ENCODE results near the gene EPDR1. TPM values are rescaled to one million over a fixed set of nuclear protein-coding genes. Genes with fewer than 3 reads are reported as not detected.

The EPDR1 gene
- total RNA-seq, 2 donors from 2014 or later = 5.6 to 8.5 TPM

DNA sequence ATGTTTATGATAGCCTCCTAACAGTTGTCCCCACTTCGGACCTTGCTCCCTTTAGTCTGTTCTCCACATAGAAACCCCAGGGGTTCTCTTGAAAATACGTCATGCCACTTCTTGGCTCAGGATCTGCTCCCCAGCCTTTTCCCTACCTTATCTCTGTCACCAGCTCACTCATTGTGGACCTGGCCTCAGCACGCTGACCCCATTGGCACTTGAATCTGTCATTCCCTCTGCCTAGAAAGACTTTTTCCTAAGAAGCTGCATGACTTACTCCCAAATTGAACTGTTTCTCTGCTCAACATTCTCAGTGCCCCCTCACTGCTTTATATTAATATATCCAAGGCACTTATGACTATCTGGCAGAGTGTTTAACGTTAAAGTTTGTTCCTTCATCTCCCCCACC lies 8.4 kb downstream of the EPDR1 start:
- Histone ChIP-seq H3K27me3 (no peaks in the 10 kb centered on the region), H3K9ac (ENCODE audit: low read depth in 2 of 2, low read length in 2 of 2) (no peak overlapping the region), H3K27ac (no peak overlapping the region), H3K9me3 (no peaks in the 10 kb centered on the region), H3K4me3 (no peak overlapping the region), H3K36me3 (no peaks in the 10 kb centered on the region), H3K4me1 (no peaks in the 10 kb centered on the region)
- DNase-seq = no peak
- TF ChIP-seq, protein P1, sequence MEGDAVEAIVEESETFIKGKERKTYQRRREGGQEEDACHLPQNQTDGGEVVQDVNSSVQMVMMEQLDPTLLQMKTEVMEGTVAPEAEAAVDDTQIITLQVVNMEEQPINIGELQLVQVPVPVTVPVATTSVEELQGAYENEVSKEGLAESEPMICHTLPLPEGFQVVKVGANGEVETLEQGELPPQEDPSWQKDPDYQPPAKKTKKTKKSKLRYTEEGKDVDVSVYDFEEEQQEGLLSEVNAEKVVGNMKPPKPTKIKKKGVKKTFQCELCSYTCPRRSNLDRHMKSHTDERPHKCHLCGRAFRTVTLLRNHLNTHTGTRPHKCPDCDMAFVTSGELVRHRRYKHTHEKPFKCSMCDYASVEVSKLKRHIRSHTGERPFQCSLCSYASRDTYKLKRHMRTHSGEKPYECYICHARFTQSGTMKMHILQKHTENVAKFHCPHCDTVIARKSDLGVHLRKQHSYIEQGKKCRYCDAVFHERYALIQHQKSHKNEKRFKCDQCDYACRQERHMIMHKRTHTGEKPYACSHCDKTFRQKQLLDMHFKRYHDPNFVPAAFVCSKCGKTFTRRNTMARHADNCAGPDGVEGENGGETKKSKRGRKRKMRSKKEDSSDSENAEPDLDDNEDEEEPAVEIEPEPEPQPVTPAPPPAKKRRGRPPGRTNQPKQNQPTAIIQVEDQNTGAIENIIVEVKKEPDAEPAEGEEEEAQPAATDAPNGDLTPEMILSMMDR (IDR thresholded peaks at IDR 0.05) = no peak
- intact Hi-C loops (cut with DNase I) = no loop called here

DNA sequence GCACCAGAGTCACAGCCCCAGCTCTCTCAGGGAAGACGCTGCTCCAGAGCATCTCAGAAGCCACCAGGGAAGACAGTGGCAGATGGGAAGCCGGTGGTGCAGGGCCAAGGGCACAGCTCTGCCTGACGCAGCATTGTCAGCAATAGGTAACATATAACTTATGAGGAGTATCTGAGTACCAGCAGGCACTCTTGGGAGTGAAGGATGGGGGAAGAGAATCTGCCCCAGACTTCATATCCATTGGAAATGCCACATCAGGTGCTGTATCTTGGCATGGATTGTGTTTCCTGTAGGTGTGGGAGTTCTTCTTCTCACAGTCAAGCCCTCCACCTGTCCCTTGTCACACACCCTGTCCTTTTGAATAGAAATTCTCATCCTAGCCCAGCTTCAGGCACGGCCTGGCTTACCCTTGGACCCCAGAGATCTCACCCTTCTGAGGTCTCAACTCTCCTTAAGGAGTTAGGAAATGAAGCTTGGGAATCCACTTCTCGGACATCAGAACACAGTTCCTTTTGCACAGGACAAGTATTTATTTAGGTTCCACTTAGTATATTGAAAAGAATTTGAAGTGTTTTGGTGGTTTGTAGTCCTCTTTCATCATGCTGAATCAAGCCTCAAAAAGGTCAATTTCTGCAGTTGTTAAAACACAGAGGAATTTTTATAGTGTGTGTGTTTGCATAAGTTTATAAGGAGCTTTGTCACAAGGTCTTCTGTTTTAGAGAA lies 9.9 kb downstream of the EPDR1 start:
- intact Hi-C loops (cut with DNase I) = no loop called here
- no peak overlapping the region for H3K4me3 ChIP-seq
- no peaks in the 10 kb centered on the region for H3K9me3 ChIP-seq
- no peaks in the 10 kb centered on the region for H3K4me1 ChIP-seq
- no peaks in the 10 kb centered on the region for H3K27me3 ChIP-seq
- TF ChIP-seq, protein P1 (IDR thresholded peaks at IDR 0.05) = no peak
- no peaks in the 10 kb centered on the region for H3K36me3 ChIP-seq
- no peak overlapping the region for H3K9ac ChIP-seq (ENCODE audit: low read depth in 2 of 2, low read length in 2 of 2)
- H3K27ac ChIP-seq = no peak overlapping the region
- DNase-seq = no peak

DNA sequence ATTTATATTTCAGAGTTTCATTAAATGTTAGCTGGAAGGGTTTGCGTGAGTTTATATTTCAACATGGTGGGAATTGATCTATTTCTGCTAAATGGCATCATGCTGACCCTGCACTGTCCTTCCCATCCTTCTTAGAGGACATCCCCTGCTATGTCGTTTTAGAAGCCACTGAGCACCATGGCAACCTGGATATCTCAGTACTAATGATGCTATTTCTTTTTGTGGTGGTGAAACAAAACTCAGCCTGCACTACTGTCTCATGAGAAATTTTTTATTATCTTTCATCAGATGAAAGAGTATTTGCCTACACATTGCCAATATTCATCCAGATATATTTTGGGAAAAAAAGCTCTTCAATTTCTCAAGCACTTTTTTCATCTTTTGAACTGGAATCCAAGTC lies 12.1 kb downstream of the EPDR1 start:
- Histone ChIP-seq H3K9me3 (no peaks in the 10 kb centered on the region), H3K4me1 (no peaks in the 10 kb centered on the region), H3K9ac (ENCODE audit: low read depth in 2 of 2, low read length in 2 of 2) (no peak overlapping the region), H3K27ac (no peak overlapping the region), H3K4me3 (no peak overlapping the region), H3K36me3 (no peaks in the 10 kb centered on the region), H3K27me3 (no peaks in the 10 kb centered on the region)
- no peak for DNase-seq
- intact Hi-C loops (cut with DNase I) = no loop called here
- TF ChIP-seq, protein P1 (IDR thresholded peaks at IDR 0.05) = no peak

DNA sequence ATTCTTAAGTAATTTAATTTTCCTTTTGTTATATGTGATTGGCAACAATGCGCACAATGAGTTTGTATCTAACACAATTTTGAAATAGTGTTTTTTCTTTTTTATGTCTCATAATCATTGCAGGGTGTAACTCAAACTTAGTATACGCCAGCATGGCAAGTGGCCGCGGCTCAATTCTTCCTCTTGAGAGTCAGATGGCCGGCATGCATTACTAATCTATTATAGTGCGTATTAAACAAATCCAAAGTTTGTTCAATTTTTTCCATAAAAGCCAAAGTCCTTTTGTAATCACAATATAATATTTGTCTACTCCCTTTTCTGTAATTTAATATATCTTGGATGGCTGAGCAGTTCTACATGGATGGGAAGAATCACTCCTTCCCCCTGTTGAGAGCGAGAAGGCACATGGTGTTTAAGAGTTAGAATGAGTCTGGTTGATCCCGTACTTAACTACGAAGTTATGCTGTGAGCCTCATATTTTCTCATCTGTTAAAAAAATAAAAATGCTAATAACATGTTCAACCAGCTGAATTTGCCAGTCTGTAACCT lies 12.7 kb downstream of the EPDR1 start:
- Histone ChIP-seq H3K36me3 (no peaks in the 10 kb centered on the region), H3K27me3 (no peaks in the 10 kb centered on the region), H3K27ac (no peak overlapping the region), H3K4me3 (no peak overlapping the region), H3K9me3 (no peaks in the 10 kb centered on the region), H3K9ac (ENCODE audit: low read depth in 2 of 2, low read length in 2 of 2) (no peak overlapping the region), H3K4me1 (no peaks in the 10 kb centered on the region)
- no peak for DNase-seq
- intact Hi-C loops (cut with DNase I) = no loop called here
- TF ChIP-seq, protein P1 (IDR thresholded peaks at IDR 0.05) = no peak

DNA sequence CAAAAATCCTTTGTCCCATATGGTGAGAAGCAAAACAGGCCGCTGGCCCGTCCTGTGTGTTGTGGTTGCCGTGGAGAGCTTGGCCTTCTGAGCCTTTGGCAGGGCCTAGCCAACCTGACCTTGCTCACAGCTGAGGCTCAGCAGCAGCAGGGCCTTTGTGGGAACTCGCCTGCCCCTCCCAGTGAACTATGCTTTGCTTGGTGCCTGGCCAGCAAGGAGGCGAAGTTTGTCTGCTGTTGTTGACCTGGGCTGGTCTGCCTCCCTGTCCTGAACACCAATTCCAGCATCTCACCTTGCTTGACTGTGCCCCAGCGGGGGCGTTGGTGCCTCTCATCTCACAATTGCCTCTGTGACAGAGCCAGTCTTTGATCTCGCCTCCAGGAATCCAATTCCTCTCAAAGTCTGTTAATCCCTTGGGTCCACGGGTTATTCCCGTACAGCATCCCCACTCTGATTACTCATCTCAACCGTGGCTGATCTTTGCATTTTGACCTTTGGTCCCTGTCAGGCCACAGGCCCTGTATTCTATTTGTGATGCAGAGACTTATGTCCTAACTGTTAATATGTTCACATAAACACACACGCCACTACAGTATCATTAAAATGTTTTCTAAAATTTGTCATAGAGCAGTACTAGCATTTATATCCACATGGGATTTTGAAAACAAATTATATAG lies 22.6 kb downstream of the EPDR1 start:
- H3K4me1 ChIP-seq = no peaks in the 10 kb centered on the region
- peak overlapping the region; percentile 5 for H3K27ac ChIP-seq
- TF ChIP-seq, protein P1 (IDR thresholded peaks at IDR 0.05) = no peak
- H3K4me3 ChIP-seq = no peak overlapping the region
- peak; percentile 77 for DNase-seq
- no peaks in the 10 kb centered on the region for H3K36me3 ChIP-seq
- intact Hi-C loops (cut with DNase I) = no loop called here
- H3K9ac ChIP-seq (ENCODE audit: low read depth in 2 of 2, low read length in 2 of 2) = no peak overlapping the region
- no peaks in the 10 kb centered on the region for H3K27me3 ChIP-seq
- H3K9me3 ChIP-seq = no peaks in the 10 kb centered on the region

All from colonic mucosa (tissue), 4 donors.